Measurements from ENCODE around the gene FUNDC2. TPM values are rescaled to one million over a fixed set of nuclear protein-coding genes. Genes with fewer than 3 reads are reported as not detected.

Gene FUNDC2
- total RNA-seq, 1 donor from 2014 or later = 62.0 TPM

GRCh38 chrX:155053656-155054055 is 27.0 kb downstream of the FUNDC2 start:
- CTCF ChIA-PET = interaction anchor here (0.9 kb wide), 1 partner anchor 9 kb away, joined by 3 read pairs; no protein-coding TSS in a partner anchor
- Mint-ChIP-seq H3K4me1 (peaks cover 13% of the 10 kb centered on the region), H3K36me3 (ENCODE audit: low read depth) (peaks cover 39% of the 10 kb centered on the region), H3K27ac (peak overlapping the region; percentile 3), H3K4me3 (no peak overlapping the region), H3K27me3 (no peaks in the 10 kb centered on the region), H3K9me3 (no peaks in the 10 kb centered on the region)
- intact Hi-C loops (cut with micrococcal nuclease) = loop anchor here (10.0 kb wide), 1 partner anchor 139 kb away; no protein-coding TSS in a partner anchor
- no peak for DNase-seq
- ATAC-seq (ENCODE audit: low read depth) = no peak
- POLR2A ChIA-PET = no interaction called here
- TF ChIP-seq CTCF (IDR thresholded peaks at IDR 0.05) = no peak

- intact Hi-C loops (cut with micrococcal nuclease) = loop anchor here (10.0 kb wide), 1 partner anchor 139 kb away; no protein-coding TSS in a partner anchor
- no peak for TF ChIP-seq CTCF (IDR thresholded peaks at IDR 0.05)
- CTCF ChIA-PET = interaction anchor here (0.9 kb wide), 1 partner anchor 9 kb away, joined by 3 read pairs; no protein-coding TSS in a partner anchor
Observed at GRCh38 chrX:155054255-155054654, 27.6 kb downstream of the FUNDC2 start.

GRCh38 chrX:155055494-155055893 is 28.9 kb downstream of the FUNDC2 start:
- ChIA-PET CTCF (interaction anchor here (0.8 to 2.7 kb wide), 3 partner anchors 28 to 138 kb away, joined by 3 to 21 read pairs (median 6); partner anchors contain the start of gene FUNDC2), POLR2A (interaction anchor here (3.0 kb wide), 1 partner anchor 29 kb away, joined by 10 read pairs; the partner anchor contains the start of gene FUNDC2)
- TF ChIP-seq CTCF (IDR thresholded peaks at IDR 0.05) = no peak
- no peak for ATAC-seq (ENCODE audit: low read depth)
- intact Hi-C loops (cut with micrococcal nuclease) = loop anchor here (10.0 kb wide), 1 partner anchor 141 kb away; no protein-coding TSS in a partner anchor
- Mint-ChIP-seq H3K27me3 (no peaks in the 10 kb centered on the region), H3K4me1 (peaks cover 13% of the 10 kb centered on the region), H3K9me3 (no peaks in the 10 kb centered on the region), H3K4me3 (no peak overlapping the region), H3K27ac (no peak overlapping the region), H3K36me3 (ENCODE audit: low read depth) (peaks cover 42% of the 10 kb centered on the region)
- no peak for DNase-seq

More at GRCh38 chrX:155054255-155054654, 27.6 kb downstream of the FUNDC2 start:
- POLR2A ChIA-PET = no interaction called here
- peaks cover 13% of the 10 kb centered on the region for H3K4me1 Mint-ChIP-seq
- no peak for ATAC-seq (ENCODE audit: low read depth)
- no peaks in the 10 kb centered on the region for H3K27me3 Mint-ChIP-seq
- H3K9me3 Mint-ChIP-seq = no peaks in the 10 kb centered on the region
- H3K4me3 Mint-ChIP-seq = no peak overlapping the region
- DNase-seq = no peak
- H3K36me3 Mint-ChIP-seq (ENCODE audit: low read depth) = peaks cover 36% of the 10 kb centered on the region
- H3K27ac Mint-ChIP-seq = no peak overlapping the region

- TF ChIP-seq CTCF (IDR thresholded peaks at IDR 0.05) = no peak
- DNase-seq (no peak), ATAC-seq (ENCODE audit: low read depth) (no peak)
- intact Hi-C loops (cut with micrococcal nuclease) = loop anchor here (10.0 kb wide), 1 partner anchor 142 kb away; no protein-coding TSS in a partner anchor
- no peaks in the 10 kb centered on the region for H3K9me3 Mint-ChIP-seq
- H3K27me3 Mint-ChIP-seq = no peaks in the 10 kb centered on the region
- H3K36me3 Mint-ChIP-seq (ENCODE audit: low read depth) = peaks cover 40% of the 10 kb centered on the region
- H3K4me3 Mint-ChIP-seq = no peak overlapping the region
- H3K27ac Mint-ChIP-seq = no peak overlapping the region
- POLR2A ChIA-PET = interaction anchor here (3.0 kb wide), 1 partner anchor 30 kb away, joined by 10 read pairs; the partner anchor contains the start of gene FUNDC2
- CTCF ChIA-PET = interaction anchor here (0.7 to 2.7 kb wide), 5 partner anchors 25 to 139 kb away, joined by 4 to 21 read pairs (median 6); partner anchors contain the start of gene FUNDC2
- peaks cover 13% of the 10 kb centered on the region for H3K4me1 Mint-ChIP-seq
Observed at GRCh38 chrX:155056471-155056870, 29.8 kb downstream of the FUNDC2 start.

Measured in activated B cell treated with CpG ODN at 0.5 μM for 24 hours (primary cell).